HG03139 (cell line): ENCODE measurements around the gene NDEL1.

Experiments used
- ATAC-seq: cut with Tn5 transposase; IDR thresholded peaks from one replicate; pipeline ENCODE4 v1.9.1; 2021; ENCODE audit not compliant: unreplicated experiment

Gene NDEL1

DNA sequence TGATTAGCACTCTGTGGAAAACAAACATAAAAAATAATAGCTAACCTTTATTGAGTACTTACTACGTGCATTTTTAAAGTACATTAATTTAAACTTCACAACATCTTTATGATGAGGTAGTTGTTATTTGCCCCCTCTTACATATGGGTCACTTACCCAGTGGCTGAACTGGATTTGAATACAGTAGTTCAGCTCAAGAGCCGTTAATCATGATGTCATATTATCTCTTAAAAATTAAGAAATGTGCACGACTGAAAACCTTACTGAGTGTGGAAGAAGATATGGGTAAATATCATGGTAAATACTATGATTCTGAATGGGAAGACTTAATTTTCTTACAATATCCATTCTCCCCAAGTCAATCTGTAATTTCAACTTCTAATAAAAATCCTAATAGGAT is 17.6 kb downstream of the NDEL1 start:
- no peak for ATAC-seq

DNA sequence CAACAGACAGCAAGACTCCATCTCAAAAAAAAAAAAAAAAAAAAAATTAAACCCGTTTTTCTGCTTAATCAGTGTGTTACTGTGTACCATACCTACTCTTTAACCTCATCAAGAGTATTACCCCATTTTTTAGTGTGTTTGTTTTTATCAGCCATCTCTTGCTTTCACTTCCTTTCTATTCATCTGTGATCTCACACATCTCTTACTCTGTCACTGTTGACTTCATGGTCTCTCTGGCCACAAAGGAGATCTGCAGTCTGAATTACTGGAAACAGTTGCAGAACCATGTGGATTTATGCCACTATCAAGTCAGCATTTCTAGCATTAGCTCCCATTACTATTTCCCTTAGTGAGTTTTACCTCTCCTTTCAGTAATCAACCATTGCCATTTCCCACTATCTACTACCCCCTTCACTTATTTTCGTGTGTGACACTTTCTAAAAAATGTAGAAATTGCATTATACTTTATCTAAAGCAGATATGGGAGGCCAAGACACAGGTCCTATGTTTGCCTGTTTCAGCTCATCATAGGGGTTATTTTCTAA is 20.1 kb downstream of the NDEL1 start:
- ATAC-seq, result no peak

DNA sequence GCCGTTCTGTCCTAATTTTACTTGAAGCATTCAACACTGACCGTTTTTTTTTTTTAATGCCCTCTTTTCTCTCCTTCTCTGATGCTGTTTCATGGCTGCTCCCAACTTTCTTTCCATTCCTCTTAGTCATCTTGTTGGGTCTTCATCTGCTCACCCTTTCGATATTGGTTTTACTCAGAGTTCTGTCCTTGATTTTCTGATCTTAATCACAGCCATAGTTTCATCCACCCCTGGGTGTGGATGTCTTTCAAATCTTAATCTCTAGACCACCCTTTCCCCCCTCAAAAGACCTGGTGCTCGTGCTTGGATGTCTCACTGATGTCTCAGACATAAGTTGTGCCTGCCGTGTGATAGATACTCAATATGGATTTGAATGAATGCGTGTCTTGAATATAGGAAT is 22.4 kb downstream of the NDEL1 start:
- no peak for ATAC-seq

DNA sequence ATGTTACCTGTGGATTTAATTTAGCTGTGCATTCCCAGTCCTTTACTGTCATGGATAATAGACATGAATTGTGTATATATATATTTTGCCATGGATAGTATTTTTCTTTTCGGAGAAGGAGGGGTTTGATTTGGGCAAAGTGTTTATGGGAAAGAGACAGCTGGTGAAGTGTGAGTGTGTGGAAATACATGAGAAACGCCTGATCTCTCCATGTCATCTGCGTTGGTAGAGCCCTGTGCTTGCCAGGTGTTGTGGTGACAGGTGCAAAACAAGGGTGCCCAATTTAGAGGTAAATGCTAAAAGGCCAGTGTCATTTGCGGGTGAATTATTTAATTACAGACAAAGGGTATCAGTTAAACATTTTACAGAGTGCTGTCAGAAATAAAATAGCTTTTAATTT is 23.4 kb downstream of the NDEL1 start:
- ATAC-seq, result no peak

DNA sequence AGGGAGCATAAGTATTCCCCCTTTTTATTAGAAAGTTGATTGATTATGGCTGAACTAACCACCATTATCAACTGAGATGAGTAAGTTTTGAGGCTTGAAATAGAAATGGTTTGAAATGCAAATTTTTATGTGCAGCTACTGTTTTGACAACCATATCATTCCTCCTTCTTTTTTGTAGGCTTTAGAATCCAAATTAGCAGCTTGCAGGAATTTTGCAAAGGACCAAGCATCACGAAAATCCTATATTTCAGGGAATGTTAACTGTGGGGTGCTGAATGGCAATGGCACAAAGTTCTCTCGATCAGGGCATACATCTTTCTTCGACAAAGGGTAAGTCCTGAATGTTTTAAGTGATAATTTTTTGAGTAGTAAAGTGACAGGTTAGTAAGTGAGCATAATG is 24.1 kb downstream of the NDEL1 start:
- no peak for ATAC-seq

DNA sequence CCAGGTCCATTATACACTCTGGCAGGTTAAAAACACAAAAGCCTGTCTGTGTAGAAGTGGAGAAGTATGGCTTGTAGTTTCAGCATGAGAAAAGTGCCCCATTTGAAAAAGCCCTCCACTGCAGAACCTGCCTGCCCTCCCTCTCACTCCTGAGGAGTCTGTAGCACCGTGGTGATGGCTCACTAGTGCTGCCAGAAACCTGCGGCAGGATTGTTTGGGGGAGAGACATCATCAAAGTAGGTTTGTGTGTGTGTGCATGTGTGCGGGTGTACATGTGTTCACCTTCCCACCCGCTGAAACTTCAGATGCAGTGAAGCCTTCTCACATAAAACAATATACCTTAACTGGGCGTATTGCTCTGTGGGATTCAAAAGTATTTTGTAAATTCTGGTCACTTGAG is 26.9 kb downstream of the NDEL1 start:
- no peak for ATAC-seq

DNA sequence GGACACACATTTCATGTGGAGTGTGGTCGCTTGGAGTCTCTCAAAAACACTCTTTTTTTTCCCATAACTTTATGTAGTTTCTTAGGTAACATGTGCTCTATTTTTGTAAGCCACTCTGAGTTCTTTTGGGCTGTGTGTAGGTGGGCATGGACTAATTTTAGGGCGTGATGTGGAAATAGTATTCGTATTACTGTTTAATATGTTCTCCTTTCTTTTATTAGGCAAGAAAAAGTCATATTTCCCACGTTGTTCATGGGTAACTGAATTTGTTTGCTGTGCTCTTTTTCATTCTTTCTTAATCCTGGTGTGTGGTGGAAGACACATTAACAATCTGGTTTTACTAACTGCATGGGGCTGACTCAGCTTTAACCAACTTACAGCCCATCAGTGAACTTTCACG is 27.4 kb downstream of the NDEL1 start:
- no peak for ATAC-seq

DNA sequence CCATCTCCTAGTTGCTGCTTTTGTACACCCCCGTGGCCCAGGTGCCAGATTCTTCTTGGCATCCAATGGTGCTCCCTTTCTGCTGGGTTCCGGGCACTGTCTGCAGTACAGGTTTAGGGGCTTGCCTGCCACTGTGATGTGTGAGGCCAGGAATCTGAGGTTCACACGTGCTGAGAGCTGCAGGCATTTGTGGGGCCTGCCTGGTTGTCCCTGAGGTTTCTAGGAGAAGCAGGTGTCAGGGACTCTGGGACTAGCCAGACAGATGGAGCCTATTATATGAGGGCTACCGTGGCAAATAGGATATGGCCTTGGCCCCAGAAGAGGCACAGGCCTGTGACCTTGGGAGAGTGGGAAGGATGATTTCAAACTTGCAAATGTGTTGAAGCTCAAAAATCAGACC is 29.3 kb downstream of the NDEL1 start:
- ATAC-seq, result no peak

DNA sequence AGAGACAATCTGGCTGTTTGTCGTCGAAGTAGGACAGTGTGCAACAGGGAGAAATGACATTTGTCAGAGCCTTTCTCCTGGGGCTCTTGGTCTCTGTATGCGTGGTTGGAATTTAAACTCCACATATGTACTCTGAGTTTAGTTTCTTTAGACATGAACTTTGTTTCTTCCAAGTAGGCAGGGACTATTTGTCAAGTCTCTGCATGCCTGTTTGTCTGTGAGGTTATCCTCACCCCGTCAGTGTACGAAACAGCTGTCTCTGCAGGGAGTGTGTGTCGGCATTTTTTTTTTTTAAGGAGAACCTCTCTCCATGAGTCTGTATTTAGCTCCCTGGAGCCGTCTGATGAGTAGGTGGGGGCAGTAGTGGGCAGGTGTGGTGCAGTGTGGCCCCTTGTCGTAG is 29.7 kb downstream of the NDEL1 start:
- ATAC-seq, result no peak

DNA sequence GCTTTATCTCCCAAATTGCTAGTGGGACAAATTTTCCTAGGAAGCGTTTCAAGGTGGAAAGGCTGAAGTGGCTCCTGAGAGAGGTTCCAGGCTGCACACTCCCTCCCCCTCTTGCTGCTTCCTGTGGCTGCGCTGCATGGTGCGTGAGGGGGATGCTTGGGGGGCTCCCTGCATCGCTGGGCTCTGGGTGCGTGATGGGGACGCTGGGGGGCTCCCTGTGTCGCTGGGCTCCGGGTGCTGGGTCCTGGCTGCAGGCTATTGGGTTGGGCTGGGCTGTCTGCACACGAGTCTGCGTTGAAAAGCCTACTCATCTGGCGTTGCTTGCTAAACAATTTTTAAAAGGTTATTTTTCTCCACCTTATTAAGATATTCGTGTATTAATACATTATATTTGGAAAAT is 30.1 kb downstream of the NDEL1 start:
- no peak for ATAC-seq

DNA sequence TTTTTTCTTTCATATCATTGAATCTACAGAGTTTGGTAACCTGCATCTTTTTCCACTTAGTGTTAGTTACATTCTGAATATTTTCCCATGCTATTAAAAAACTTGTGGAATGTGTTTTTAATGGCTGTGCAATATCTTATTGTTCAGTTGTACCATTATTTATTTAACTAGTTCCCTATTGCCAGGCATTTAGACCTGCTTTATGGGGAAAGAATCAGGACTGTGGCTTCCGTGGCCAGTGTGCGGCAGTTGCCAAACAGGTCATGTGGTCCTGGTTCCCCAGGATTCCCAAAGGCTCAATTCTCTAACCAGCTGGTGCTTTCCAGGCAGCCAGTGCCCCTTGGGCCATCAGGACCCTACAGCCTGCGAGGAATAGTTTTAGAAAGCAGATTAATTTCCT is 30.8 kb downstream of the NDEL1 start:
- no peak for ATAC-seq

DNA sequence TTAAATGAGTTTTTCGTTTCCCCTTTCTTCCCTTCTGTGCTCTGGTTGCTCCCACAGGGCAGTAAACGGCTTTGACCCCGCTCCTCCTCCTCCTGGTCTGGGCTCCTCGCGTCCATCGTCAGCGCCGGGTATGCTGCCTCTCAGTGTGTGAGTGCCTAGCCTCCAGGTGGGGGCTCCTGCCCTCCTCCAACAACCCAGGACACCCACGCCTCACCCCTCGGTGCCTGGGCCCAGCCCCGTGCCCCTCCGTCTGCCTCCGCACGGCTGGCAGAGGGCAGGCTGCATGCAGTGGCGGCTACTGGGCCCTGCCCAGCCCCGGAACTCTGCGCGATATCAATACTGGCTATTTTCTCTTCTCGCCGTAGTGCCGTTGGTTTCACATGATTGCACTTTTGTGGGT is 31.2 kb downstream of the NDEL1 start:
- no peak for ATAC-seq

DNA sequence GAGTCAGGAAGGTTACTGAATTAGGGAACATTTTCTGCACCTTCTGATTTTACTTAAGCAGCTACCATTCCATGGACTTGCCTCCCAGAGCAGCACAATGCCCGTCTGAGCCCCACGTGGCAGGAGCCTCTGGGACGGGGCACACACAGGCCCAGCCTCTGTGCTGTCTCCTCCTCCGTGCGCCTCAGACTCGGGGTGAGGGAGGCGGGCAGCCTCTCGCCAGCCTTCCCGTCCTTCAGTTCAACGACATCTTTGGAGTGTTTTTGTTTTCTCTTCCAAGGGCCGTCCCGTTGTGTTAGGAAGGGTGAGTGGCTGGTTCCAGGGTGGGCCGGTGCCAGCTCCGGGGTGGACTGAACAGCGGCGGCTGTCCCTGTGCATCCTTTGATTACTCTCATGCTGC is 31.8 kb downstream of the NDEL1 start:
- ATAC-seq, result no peak

DNA sequence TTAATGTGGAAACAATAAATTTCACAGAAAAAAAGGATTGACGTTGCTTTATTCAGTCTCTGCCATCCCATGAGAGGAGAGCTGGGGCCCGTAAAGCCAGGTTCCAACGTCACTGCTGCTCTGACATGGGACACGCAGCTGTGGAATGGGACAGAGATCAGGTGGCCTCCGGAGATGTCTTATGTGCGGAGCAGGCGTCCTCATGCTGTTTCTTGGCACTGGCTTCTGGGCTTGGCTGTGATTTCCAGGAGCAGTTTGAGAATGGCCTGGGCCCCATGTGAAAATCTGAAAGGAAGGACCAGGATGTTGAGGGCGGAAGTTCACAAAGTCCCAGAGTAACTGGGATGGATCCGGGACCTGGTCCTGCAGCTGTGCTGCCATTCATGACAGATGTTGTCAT is 32.4 kb downstream of the NDEL1 start:
- no peak for ATAC-seq

DNA sequence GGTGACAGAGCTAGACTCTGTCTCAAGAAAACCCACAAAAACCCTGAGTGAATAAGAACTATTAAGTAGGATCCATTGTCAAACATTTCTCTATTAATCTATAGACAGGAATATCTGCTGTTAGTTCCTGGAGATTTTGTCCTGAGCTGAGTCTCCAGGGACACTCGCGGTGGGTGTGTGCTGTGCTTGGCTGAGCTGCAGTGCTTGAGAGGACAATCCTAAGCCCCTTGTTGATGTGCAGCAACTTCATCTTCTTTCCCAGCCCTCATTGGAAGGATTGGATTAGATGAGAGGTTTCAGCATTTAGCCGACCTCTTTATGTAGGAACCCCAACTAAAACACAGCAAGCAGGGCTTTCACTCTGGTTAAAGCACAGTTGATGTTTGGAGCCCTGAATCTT is 33.3 kb downstream of the NDEL1 start:
- no peak for ATAC-seq

DNA sequence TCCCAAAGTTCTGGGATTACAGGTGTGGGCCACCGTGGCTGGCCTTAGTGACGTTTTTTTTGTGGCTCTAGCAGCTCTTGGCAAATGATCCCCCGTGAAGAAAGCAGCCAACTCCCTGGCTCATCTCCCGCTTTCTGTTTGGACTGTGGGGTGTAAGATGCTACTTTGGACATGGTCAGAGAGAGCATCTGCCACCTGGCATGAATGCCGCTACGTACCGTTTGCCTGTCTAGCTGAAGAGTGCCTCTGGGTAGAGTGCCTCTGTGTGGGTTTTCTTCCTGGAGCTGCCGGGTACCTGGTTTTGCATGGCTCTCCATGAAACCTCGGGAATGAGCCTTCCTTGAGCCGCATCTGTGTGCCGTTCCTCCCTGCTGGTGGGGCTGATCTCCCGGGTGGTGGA is 34.3 kb downstream of the NDEL1 start:
- no peak for ATAC-seq

DNA sequence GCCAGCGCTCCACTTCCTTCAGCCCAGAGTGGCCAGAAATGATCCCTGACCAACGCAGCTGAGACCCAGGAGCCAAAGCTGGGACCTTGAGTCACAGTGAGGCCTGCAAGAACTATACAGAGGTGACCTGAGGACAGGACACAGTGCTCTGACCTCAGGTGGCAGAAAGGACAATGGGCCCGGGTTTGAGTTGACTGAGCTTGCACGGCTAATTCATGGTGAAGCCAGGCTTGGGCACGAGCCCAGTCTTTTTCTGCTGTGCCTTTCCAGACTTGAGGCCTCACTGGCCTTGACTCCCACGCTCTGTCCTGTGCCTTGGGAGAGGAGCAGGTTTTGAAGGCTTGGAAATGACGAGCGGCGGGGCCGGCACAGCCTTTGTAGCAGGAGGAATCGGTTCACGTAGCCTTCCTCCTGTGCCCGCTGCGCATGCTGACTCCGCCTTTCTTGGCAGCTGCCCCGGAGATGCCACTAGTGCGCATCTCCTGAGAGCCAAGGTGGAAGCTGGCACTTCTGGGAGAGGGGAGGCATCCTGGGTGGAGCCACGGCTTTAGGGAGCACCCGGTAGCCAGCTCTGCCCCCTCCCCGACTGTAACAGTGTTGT is 34.9 kb downstream of the NDEL1 start:
- no peak for ATAC-seq

DNA sequence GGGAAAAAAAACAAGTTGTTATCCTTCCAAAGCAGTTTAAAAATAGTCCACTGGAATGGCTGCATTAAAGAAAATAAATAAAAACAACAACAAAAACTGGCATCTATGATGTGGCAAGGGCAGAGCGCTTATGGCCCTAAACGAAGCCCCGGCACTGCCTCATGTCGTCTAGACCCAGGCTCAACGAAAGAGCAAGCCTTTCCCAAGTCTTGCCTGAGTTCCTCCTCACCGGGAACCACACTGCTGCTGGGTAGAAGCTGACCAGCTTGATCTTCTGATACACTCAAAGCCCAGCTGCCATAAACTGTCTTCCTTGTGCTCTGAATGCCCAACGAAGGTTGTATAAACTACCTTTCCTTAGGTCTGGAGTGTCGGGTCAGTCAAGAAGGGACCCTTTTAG is 37.0 kb downstream of the NDEL1 start:
- ATAC-seq, result no peak

DNA sequence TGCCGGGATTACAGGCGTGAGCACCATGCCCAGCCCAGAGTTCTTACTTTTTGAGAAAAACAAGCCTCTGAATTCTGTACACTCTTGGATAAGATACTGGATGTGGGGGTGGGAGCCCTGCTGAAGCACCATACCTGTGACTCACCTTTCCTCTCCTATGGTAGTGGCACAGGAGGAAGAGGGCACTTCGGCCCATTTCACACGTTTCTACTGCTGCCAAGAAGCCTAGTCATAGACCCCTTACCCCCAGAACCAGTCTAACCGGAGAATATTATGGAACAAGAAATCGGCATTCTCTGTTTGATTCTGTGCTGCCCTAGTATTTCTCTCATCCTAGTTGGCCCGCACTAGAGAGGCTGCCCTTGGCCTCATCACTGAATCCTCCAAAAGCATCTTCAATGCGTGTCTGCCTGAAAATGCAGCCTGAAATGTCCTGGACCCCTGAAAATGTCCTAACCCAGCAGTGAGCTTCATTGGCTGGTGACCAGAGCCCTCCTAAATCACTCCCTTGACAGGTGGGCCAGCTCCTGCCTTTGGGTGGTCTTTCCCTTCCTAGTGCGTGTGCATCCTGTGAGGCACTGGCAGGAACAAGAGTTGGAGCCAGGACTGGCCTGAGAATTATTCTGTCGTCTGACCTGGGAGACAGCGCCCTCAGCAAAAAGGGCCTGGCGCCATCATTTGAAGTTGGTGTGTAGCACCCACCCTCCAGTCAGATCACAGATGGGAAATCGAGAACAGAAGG is 37.9 kb downstream of the NDEL1 start:
- ATAC-seq, result no peak

DNA sequence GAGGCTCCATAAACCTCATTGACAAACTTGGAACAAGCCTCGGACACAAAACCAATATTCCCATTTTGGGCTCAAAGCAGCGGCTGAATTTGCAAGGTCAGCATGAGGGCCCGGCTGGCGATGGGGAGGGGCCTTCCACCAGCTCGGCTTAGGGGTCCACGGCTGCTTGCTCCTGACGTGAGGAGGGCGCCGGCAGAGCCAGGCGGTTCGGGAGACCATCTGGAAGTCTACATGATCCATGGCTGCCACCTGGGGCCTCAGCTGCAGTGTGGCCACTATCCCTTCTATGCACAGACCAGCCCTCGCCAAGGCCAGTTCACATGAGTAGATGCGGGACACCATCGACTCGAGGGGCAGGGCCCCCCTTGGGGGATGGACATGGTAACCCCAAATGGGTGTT is 39.1 kb downstream of the NDEL1 start:
- ATAC-seq, result no peak

DNA sequence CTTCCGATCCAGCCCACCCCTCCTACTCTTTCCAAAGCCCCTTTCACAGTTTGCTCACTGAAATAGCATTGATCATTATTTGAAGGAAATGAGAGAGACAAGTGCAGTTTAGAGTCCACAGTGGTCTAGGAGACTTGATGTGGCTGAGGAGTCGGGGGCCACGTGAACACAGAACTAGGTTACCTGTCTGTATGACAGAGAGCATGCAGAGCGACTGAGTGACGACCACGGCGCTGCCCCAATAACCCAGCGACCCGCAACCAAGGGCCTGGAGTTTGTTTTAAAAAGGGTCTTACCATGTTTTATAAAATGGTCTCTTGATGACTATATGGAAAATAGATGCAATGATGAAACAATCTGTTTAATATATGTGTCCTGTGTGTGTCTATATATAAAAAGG is 39.5 kb downstream of the NDEL1 start:
- no peak for ATAC-seq

DNA sequence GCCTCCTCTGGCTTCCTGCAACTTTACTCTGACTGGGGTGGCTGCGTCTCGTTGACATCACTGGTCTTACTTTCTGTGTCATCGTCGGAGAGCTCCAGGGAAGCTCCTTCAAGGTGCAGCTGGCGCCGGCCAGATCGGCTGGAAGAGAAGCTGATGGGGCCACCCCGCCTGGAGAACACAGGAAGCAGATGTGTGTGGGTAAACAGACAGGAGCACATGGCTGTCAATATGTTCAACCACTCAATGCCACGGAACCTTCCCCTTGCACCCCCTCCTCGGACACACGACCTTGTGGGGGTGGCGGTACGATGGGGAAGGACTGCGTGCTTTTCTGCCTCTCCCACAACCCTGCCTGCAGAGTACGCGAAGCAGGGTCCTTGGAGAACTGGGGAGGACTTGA is 40.1 kb downstream of the NDEL1 start:
- ATAC-seq, result no peak

DNA sequence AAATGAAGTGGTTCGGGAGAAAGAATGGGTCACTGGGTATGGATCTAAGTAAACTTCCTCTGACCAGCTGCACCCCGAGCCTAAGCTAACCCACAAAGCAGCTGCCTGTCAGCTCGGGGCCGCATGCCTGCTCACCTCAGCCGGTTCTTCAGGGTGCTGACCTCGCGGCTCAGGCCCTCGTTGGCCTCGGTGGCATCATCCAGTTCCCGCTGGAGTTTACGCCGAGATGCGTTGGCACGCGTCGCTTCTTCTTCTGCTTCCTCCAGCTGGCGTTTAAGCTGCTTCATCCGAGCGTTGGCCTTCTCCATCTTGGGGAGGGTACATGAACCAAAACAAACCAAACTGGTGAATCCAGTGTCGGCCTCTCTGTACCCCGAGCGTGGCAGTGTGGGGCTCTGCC is 41.1 kb downstream of the NDEL1 start:
- no peak for ATAC-seq
